Activated CD4-positive, alpha-beta T cell treated with anti-CD3 and anti-CD28 coated beads, Interleukin-2, amount 10 ng/mL, durations not matched to agents 24 days and 14 days (primary cell): ENCODE measurements around the gene MED15. TPM values are rescaled to one million over a fixed set of nuclear protein-coding genes. Genes with fewer than 3 reads are reported as not detected.

Source experiments
- total RNA-seq: library from RNA; stranded (reverse); gene quantifications from 2 replicates; pipeline ENCODE4 v1.2.3, GENCODE V29; 2022

MED15 gene
- total RNA-seq, 1 donor from 2014 or later = 117 TPM

Other genes starting within 250 kb of the MED15 start
- 1.6 and 1.7 TPM in 2 replicates for gene RTN4R, start 239.3 kb upstream of the MED15 start, total RNA-seq
- gene DGCR6L, start 187.6 kb upstream of the MED15 start, total RNA-seq = 37.2 TPM in 2 replicates
- gene ZNF74, start 113.5 kb upstream of the MED15 start, total RNA-seq = 15.6 and 17.0 TPM in 2 replicates
- gene SCARF2, start 69.8 kb upstream of the MED15 start, total RNA-seq = 0.16 and 0.33 TPM in 2 replicates
- gene KLHL22, start 11.8 kb upstream of the MED15 start, total RNA-seq = 16.9 and 17.7 TPM in 2 replicates